ACC112 (cell line): ENCODE data around the gene SMG9.

Experiments used
- H2AFZ ChIP-seq: fragments of 200-600 bp; sonication (generic); one replicate; pipeline ENCODE4 v1.6.0; 2017; ENCODE audit warnings: antibody characterized with exemption, low read length; ENCODE audit not compliant: unreplicated experiment
- H3K27ac ChIP-seq: fragments of 200-600 bp; sonication (generic); 2 replicates; pipeline ENCODE4 v1.5.1; 2014; ENCODE audit warnings: low read depth, mild to moderate bottlenecking, antibody characterized with exemption, low read length, moderate library complexity
- H3K27me3 ChIP-seq: fragments of 200-600 bp; sonication (generic); 2 replicates; pipeline ENCODE4 v1.6.1; 2014; ENCODE audit warnings: mild to moderate bottlenecking, antibody characterized with exemption, low read length, moderate library complexity, mixed read lengths; ENCODE audit not compliant: insufficient read depth
- H3K36me3 ChIP-seq: fragments of 200-600 bp; sonication (generic); 2 replicates; pipeline ENCODE4 v1.6.1; 2016; ENCODE audit warnings: mild to moderate bottlenecking, antibody characterized with exemption, low read length, moderate library complexity, mixed read lengths; ENCODE audit not compliant: insufficient read depth
- H3K4me1 ChIP-seq: fragments of 200-600 bp; sonication (generic); one replicate; pipeline ENCODE4 v1.6.1; 2016; ENCODE audit warnings: low read length, mixed read lengths; ENCODE audit not compliant: insufficient read depth, unreplicated experiment, control insufficient read depth
- H3K4me3 ChIP-seq: fragments of 200-600 bp; sonication (generic); 2 replicates; pipeline ENCODE4 v1.5.1; 2014; ENCODE audit warnings: mild to moderate bottlenecking, low read depth, low read length
- H3K79me2 ChIP-seq: fragments of 200-600 bp; sonication (generic); one replicate; pipeline ENCODE4 v1.6.0; 2016; ENCODE audit warnings: low read length; ENCODE audit not compliant: control insufficient read depth, unreplicated experiment, insufficient read depth

Gene SMG9

GRCh38 chr19:43754253-43754502 lies 584 bp downstream of the SMG9 start:
- H3K4me3 ChIP-seq, result peak overlapping the region; percentile 91

GRCh38 chr19:43752287-43752875 lies 2.4 kb downstream of the SMG9 start:
- Histone ChIP-seq H3K79me2 (peaks cover 26% of the 10 kb centered on the region), H3K27me3 (no peaks in the 10 kb centered on the region), H3K27ac (no peak overlapping the region), H3K4me3 (no peak overlapping the region), H3K36me3 (no peaks in the 10 kb centered on the region), H2AFZ (no peak overlapping the region), H3K4me1 (peaks cover 29% of the 10 kb centered on the region)

More at GRCh38 chr19:43754253-43754502, 584 bp downstream of the SMG9 start:
- H2AFZ ChIP-seq, result no peak overlapping the region
- peaks cover 26% of the 10 kb centered on the region for H3K79me2 ChIP-seq
- H3K27ac ChIP-seq, result peak overlapping the region; percentile 100
- no peaks in the 10 kb centered on the region for H3K36me3 ChIP-seq
- H3K4me1 ChIP-seq, result peaks cover 43% of the 10 kb centered on the region
- H3K27me3 ChIP-seq, result no peaks in the 10 kb centered on the region

- no peaks in the 10 kb centered on the region for H3K27me3 ChIP-seq
- no peaks in the 10 kb centered on the region for H3K36me3 ChIP-seq
- peaks cover 26% of the 10 kb centered on the region for H3K79me2 ChIP-seq
- peaks cover 27% of the 10 kb centered on the region for H3K4me1 ChIP-seq
- H3K4me3 ChIP-seq, result no peak overlapping the region
- no peak overlapping the region for H3K27ac ChIP-seq
- no peak overlapping the region for H2AFZ ChIP-seq
These were observed 3.1 kb downstream of the SMG9 start for GRCh38 chr19:43751466-43752220.

- no peaks in the 10 kb centered on the region for H3K27me3 ChIP-seq
- H3K36me3 ChIP-seq, result no peaks in the 10 kb centered on the region
- no peak overlapping the region for H3K27ac ChIP-seq
- H2AFZ ChIP-seq, result no peak overlapping the region
- H3K79me2 ChIP-seq, result peaks cover 26% of the 10 kb centered on the region
- H3K4me1 ChIP-seq, result peaks cover 19% of the 10 kb centered on the region
- H3K4me3 ChIP-seq, result no peak overlapping the region
These were observed 4.9 kb downstream of the SMG9 start for GRCh38 chr19:43749898-43750297.

DNA sequence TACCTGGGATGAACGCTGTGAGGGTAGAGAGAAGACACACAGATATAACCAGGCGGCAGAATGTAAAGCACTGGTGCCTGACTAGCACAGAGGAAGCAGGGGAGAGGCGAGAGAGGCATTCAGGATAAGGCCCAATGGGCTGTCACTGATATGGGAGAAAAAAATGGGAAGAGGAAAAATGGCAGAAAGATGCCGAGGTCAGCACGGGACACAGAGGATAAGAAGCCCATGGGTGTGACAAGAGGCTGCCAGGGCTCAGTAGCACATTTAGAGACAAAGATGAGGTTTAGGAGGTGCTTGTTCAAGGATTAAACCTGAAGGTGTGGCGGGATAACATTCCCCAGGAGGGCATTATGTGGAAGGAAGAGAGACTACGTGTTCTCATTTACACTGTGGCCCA lies 5.6 kb downstream of the SMG9 start:
- H3K27ac ChIP-seq, result no peak overlapping the region
- H2AFZ ChIP-seq, result no peak overlapping the region
- peaks cover 26% of the 10 kb centered on the region for H3K79me2 ChIP-seq
- H3K4me3 ChIP-seq, result no peak overlapping the region
- peaks cover 19% of the 10 kb centered on the region for H3K4me1 ChIP-seq
- no peaks in the 10 kb centered on the region for H3K36me3 ChIP-seq
- H3K27me3 ChIP-seq, result no peaks in the 10 kb centered on the region

- no peak overlapping the region for H3K4me3 ChIP-seq
- no peaks in the 10 kb centered on the region for H3K36me3 ChIP-seq
- H3K79me2 ChIP-seq, result peaks cover 25% of the 10 kb centered on the region
- no peak overlapping the region for H3K27ac ChIP-seq
- H3K4me1 ChIP-seq, result peaks cover 19% of the 10 kb centered on the region
- no peaks in the 10 kb centered on the region for H3K27me3 ChIP-seq
- H2AFZ ChIP-seq, result no peak overlapping the region
These were observed 6.1 kb downstream of the SMG9 start for GRCh38 chr19:43748685-43749084.

- Histone ChIP-seq H3K4me1 (peaks cover 21% of the 10 kb centered on the region), H3K27ac (no peak overlapping the region), H2AFZ (no peak overlapping the region), H3K27me3 (no peaks in the 10 kb centered on the region), H3K36me3 (no peaks in the 10 kb centered on the region), H3K79me2 (peaks cover 21% of the 10 kb centered on the region), H3K4me3 (no peak overlapping the region)
These were observed 6.6 kb downstream of the SMG9 start for GRCh38 chr19:43748205-43748594.

DNA sequence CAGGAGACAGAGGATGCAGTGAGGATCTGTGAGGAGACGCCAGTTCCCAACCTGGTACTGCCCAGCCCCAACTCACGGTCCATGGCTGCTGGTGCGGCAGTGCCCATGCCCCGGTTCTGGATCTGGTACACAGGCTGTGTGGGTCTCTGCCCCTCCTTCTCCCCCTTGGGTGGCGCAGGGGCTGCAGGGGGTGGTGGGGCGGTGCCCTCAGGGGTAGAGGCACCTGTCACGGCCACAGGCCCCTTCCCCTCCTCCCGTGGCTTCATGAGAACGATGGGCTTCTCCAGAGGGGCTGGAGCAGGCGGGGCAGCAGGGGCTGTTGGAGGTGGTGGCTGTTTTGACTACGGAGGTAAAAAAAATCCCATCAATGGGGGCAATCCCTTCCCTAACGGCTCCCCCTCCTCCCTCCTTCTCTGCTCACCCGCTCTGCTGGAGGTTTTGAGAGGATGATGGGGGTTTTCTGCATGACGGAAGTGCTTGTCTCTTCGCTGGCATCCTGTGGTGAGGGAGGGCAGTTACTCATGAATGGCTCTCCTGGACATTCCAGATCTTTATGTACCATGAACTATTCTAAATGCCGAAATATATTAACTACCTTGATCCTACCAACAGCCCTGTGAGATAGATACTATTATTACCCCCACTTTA lies 7.1 kb downstream of the SMG9 start:
- H3K27me3 ChIP-seq, result no peaks in the 10 kb centered on the region
- H3K36me3 ChIP-seq, result no peaks in the 10 kb centered on the region; the same call in 1 of the 2 replicates
- no peak overlapping the region for H3K4me3 ChIP-seq
- no peak overlapping the region for H3K27ac ChIP-seq
- H3K4me1 ChIP-seq, result peaks cover 18% of the 10 kb centered on the region
- no peak overlapping the region for H2AFZ ChIP-seq
- H3K79me2 ChIP-seq, result peaks cover 18% of the 10 kb centered on the region

DNA sequence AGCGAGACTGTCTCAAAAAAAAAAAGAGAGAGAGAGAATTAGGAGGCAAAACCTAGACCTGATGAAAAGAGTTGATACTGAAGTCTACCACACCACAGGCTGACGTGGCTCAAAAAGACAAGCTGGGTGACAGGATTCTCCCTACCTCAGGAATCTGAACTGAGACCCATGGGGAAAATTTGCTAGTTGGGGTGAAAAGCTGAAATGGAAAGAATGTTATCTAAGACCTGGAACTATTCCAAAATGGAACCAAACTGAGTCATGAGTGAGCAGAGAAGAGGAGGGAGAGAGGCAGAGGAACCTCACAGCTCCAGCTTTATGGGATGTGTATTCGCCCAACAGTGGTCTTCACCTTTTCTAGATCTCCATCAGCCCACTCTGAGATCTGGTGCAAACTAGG lies 11.7 kb downstream of the SMG9 start:
- H3K27ac ChIP-seq, result no peak overlapping the region
- peaks cover 7% of the 10 kb centered on the region for H3K36me3 ChIP-seq
- peaks cover 11% of the 10 kb centered on the region for H3K4me1 ChIP-seq
- no peaks in the 10 kb centered on the region for H3K27me3 ChIP-seq
- no peaks in the 10 kb centered on the region for H3K79me2 ChIP-seq
- no peak overlapping the region for H2AFZ ChIP-seq
- H3K4me3 ChIP-seq, result no peak overlapping the region

GRCh38 chr19:43741075-43741825 lies 13.5 kb downstream of the SMG9 start:
- no peaks in the 10 kb centered on the region for H3K79me2 ChIP-seq
- H3K36me3 ChIP-seq, result peaks cover 7% of the 10 kb centered on the region
- no peak overlapping the region for H3K27ac ChIP-seq
- peaks cover 11% of the 10 kb centered on the region for H3K4me1 ChIP-seq
- H3K4me3 ChIP-seq, result no peak overlapping the region
- no peak overlapping the region for H2AFZ ChIP-seq
- no peaks in the 10 kb centered on the region for H3K27me3 ChIP-seq
